Adrenal gland (tissue), 5 donors: ENCODE data around the gene NBAS.

Source experiments
- POLR2A ChIP-seq, 2 donors: fragments of 450-650 bp; IDR thresholded peaks; one replicate each; pipeline ENCODE4 v1.6.1; 2017; ENCODE audit warnings: antibody characterized with exemption in 2 of 2, mild to moderate bottlenecking in 2 of 2, moderate library complexity in 1 of 2
- TF ChIP-seq, protein P1 (sequence below), 6 experiments: fragments of 450-650 bp in 4 of 6; fragments of 200-600 bp in 2 of 6; sonication (generic) in 1 of 6; IDR thresholded peaks; 1 replicate in 5 of 6; 2 replicates in 1 of 6; pipeline versions ENCODE4 v1.5.1 to v1.8.0; 2016 to 2021; ENCODE audit warnings: antibody characterized with exemption in 6 of 6, mild to moderate bottlenecking in 2 of 6, moderate library complexity in 1 of 6
- donor health status: DM: no; HTN: no; CAD: no.

DNA sequence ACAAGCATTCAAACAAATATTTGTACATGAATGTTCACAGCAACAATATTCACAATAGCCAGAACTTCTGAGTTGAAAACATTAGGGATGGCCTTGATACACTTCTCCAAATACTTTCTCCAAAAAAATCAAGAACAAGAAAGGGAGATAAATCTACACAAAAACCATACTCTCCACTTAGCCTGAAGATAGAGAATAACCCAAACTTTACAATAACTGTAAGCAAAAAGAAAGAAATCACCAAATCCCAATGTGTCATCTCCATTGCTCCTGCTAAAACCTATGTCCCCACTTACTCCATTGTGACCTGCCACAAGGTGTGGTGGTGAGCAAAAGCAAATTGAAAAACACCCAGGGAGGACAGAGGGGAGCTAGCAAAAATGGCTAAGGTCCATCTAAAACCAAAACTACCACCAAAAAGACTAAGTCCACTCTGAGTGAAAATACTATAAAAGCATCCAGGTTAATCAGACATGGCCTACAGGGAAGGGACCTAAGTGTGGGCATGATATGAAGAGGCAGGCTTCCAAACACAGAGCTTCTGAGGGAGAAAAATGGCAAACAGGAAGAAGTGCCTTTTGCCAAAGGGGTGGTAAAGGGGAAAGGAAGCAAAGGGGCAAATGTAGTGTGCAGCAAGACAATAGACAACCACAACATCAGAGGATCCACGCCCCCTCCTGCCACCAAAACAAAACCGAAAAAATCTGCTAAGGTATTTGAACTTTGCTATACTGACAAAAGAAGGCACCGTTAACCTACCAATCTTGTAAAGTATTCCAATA, 56.1 kb downstream of the NBAS start:
- TF ChIP-seq POLR2A (IDR thresholded peaks at IDR 0.05), result no peak
- TF ChIP-seq, protein P1, sequence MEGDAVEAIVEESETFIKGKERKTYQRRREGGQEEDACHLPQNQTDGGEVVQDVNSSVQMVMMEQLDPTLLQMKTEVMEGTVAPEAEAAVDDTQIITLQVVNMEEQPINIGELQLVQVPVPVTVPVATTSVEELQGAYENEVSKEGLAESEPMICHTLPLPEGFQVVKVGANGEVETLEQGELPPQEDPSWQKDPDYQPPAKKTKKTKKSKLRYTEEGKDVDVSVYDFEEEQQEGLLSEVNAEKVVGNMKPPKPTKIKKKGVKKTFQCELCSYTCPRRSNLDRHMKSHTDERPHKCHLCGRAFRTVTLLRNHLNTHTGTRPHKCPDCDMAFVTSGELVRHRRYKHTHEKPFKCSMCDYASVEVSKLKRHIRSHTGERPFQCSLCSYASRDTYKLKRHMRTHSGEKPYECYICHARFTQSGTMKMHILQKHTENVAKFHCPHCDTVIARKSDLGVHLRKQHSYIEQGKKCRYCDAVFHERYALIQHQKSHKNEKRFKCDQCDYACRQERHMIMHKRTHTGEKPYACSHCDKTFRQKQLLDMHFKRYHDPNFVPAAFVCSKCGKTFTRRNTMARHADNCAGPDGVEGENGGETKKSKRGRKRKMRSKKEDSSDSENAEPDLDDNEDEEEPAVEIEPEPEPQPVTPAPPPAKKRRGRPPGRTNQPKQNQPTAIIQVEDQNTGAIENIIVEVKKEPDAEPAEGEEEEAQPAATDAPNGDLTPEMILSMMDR (IDR thresholded peaks at IDR 0.05), result no peak
